HG02943 (cell line): ENCODE data around the gene ASIC3.
"Not testable (repeated sequence)": the region's sequence is repeated elsewhere in the genome, so short reads cannot be mapped to it uniquely, and the experiment has no call there.

Experiments
- ATAC-seq: cut with Tn5 transposase; IDR thresholded peaks from one replicate; pipeline ENCODE4 v1.9.1; 2021; ENCODE audit warnings: mild to moderate bottlenecking, low read depth, moderate library complexity; ENCODE audit not compliant: unreplicated experiment

Gene ASIC3

GRCh38 chr7:151013733-151014497 is 34.4 kb upstream of the ASIC3 start:
- peak; percentile 50 for ATAC-seq

DNA sequence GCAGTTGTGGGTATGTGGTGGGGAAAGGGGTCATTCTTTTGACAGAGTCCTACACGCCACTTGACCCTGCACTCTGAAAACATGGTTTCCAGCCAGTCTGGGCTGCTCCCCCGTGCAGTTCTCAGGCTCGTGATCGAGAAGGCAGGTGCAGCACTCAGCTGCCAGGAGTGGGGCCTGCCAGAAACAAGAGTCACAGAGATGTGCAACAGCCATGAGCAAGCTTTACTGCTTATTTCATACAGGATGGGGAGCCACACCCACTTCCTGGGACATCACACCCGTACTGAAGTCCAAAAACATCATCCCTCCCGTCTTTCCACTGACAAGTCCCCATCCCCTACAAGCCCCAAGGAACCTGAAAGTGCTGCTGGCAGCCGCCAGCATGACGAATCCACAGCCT is 33.4 kb upstream of the ASIC3 start:
- no peak for ATAC-seq

DNA sequence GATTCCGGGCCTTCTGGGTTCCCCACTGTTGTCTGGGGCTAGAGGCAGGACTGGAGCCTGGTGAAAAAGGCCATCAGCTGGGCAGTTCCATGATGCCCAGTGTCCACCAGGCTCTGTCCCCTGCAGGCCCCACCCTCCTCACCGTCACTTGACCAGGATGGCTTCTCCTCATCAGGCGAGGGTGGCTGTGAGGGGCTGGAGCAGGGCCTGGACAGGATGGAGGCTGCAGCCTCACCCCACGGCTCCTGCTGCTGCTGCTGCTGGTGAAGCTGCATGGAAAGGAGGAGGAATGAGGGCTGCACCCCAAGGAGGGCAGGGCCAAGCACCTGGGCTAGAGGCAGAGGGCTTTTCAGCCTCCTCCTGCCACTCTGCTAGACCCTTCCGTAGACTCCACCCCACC is 32.4 kb upstream of the ASIC3 start:
- no peak for ATAC-seq

DNA sequence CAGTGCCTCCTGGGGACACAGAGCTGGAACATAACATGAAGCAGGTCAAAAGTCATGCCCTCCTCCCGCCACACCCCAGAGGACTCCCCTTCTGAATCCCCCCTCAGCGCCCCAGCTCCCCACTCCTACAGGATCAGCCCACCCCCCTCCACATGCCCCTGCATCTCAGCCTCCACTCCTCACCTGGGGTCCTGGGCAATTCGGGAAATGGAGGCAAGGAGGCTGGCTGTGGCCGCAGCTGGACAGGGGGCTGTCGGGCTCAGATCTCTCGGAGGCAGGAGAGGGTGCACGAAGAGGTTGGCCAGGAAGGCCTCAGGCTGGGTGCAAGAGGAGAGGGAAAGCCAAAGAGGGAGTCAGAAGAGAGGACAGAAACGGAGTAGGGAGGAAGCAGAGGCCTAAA is 31.8 kb upstream of the ASIC3 start:
- no peak for ATAC-seq

GRCh38 chr7:151016942-151017341 is 31.4 kb upstream of the ASIC3 start:
- no peak for ATAC-seq

- ATAC-seq = no peak
These were observed 30.9 kb upstream of the ASIC3 start for GRCh38 chr7:151017370-151017952.

DNA sequence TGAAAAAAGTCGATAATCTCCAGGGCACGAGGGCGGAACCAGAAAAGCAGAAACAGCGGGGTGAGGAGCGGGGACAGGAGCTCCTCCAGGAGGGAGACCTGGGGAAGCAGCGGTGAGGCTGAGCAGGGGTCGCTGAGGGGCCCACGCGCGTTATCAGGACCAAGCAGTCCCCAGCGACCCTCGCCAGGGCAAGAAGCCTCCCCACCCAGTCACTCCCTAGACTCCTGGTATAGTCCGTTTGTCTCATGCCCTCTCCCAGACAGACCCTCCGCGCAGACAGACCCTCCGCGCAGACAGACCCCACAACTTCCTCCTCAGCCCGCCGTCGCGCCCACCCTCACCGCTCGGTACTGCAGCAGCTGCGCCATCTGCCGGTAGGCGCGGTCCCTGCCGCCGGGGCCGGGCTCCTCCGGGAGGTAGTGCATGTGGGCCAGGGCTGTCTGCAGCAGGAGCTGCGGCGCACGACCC is 30.3 kb upstream of the ASIC3 start:
- no peak for ATAC-seq

DNA sequence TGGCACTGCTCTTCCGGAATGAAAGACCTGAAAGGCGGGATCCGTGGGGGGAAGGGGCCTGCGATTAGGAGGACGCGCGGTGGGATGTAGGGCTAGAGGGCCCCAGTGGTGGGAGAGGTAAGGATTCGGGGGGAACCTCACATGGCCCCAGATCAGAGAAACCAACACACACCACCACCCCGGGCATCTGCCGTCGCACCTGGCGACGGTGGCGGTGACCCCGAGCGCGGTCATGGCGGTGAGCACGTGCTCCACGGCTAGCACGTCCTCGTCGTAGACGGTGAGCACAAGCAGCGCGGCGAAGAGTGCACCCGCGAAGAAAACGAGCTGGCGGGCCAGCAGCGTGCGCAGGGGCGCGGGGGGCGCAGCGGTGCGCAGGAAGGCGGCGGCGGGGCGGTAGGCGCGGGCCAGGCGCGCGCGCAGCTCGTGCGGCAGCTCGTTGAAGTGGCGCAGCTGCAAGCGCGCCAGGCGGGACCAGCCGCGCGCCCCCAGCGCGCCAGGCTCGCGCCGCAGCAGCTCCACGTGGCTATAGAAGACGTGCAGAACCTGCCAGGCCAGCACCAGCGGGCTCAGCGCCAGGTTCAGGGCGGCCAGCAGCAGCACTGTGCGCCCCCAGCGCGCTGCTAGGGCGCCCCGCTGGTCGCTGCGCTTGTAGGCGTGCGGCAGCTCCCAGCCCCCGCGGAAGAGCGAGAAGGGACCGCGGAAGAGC is 29.8 kb upstream of the ASIC3 start:
- no peak for ATAC-seq

DNA sequence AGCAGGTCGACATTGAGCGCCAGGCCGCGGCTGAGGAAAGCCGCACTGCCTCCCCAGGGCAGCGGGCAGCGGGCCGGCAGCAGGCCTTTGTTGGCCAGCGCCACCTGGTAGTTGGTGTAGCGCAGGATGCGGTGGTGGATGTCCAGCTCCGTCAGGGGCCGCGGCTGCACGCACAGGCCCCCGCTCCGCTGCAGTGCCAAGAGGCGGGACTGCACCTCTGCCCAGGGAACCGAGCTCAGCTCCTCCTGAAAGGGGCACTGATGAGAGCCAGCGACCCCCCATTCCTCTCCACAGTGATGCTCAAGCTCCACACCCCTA is 29.2 kb upstream of the ASIC3 start:
- no peak for ATAC-seq

- ATAC-seq = no peak
These were observed 28.1 kb upstream of the ASIC3 start for GRCh38 chr7:151020231-151020630.

DNA sequence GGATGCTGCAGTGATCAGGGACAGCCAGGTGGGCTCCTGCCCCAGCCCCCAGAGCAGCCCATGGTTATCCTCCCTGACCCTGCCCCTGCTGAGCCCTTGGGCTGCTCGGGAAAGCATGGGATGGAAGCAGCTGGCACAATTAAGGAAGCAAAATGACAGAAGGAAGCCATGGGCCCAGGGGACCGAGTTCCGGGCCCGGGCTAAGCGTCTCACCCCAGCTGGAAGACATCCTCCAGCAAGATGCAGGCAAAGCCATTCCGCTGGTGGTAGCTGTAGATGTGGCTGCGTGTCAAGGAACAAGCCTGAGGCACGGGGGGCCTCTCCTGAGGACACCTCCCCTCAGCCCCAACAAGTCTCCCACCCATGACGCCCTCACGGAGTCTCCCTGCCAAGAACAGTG is 25.1 kb upstream of the ASIC3 start:
- ATAC-seq = no peak

DNA sequence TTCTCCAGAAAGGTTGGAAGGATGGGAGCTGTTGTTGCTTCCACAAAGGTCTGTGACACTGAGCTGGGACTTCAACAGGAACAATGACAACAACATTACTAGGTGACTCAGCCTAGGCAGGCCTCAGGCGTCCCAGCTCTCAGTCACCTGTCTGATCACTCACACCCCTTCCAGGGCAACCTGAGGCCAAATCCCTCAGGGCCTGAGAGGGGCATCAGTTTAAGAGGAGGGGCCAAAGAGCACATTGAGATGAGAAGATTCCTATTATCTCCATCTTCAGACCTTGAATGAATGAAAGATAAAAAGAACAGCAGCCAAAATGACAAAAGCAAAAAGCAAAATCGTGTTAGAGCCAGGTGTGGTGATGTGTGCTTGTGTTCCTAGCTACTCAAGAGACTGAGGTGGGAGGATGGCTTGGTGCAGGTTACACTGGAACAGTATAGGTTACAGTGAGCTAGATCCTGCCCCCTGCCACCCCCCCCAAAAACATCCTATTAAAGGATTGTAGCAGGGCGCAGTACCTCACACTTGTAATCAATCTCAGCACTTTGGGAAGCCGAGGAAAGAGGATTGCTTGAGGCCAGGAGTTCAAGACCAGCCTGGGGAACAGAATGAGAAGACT is 23.8 kb upstream of the ASIC3 start, which contains the start of gene ATG9B:
TSS of gene ATG9B (minus strand) at position 60 of the 622 bp plus-strand sequence. CDS start 71 bp downstream, outside the sequence.
- no peak for ATAC-seq

GRCh38 chr7:151025924-151026671 is 22.2 kb upstream of the ASIC3 start:
- ATAC-seq = no peak

DNA sequence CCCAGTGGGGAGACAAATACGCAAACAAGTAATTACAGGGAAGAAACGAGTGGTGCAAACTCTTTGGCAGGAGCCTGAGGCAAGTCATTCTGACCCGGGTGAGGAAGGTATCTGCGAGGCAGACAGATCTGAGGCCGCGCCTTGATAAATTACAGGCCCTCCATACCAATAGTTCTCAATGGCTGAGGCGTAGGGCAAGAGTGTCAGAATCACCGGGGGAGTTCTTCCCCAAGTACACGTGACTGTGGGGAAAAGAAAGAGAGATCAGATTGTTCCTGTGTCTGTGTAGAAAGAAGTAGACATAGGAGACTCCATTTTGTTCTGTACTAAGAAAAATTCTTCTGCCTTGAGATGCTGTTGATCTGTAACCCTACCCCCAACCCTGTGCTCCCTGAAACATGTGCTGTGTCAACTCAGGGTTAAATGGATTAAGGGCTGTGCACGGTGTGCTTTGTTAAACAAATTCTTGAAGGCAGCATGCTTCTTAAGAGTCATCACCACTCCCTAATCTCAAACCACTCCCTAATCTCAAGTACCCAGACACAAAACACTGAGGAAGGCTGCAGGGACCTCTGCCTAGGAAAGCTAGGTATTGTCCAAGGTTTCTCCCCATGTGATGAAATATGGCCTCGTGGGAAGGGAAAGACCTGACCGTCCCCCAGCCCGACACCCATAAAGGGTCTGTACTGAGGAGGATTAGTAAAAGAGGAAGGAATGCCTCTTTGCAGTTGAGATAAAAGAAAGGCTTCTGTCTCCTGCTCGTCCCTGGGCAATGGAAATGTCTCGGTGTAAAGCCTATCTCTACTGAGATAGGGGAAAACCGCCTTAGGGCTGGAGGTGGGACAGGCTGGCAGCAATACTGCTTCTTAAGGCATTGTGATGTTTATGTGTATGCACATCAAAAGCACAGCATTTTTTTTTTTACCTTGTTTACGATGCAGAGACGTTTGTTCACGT is 21.3 kb upstream of the ASIC3 start:
- not testable (repeated sequence) for ATAC-seq

GRCh38 chr7:151027728-151028130 is 20.6 kb upstream of the ASIC3 start:
- peak; percentile 2 for ATAC-seq

- peak; percentile 94 for ATAC-seq
These were observed 20.0 kb upstream of the ASIC3 start, which contains the start of gene ABCB8 for GRCh38 chr7:151028131-151028947. Gene ABCB8 (plus strand): TSS chr7:151028450. CDS start chr7:151028516, 66 bp downstream.

- no peak for ATAC-seq
These were observed 19.3 kb upstream of the ASIC3 start for GRCh38 chr7:151028948-151029501.

GRCh38 chr7:151031011-151031410 is 17.3 kb upstream of the ASIC3 start:
- no peak for ATAC-seq
